Measurements from ENCODE around the gene NAT9. TPM values are rescaled to one million over a fixed set of nuclear protein-coding genes. Genes with fewer than 3 reads are reported as not detected.

The NAT9 gene
- total and polyA plus RNA-seq, 2 donors (not counting 1 experiment from before 2014, with no cell fraction given), result 66.6 to 73.6 TPM

DNA sequence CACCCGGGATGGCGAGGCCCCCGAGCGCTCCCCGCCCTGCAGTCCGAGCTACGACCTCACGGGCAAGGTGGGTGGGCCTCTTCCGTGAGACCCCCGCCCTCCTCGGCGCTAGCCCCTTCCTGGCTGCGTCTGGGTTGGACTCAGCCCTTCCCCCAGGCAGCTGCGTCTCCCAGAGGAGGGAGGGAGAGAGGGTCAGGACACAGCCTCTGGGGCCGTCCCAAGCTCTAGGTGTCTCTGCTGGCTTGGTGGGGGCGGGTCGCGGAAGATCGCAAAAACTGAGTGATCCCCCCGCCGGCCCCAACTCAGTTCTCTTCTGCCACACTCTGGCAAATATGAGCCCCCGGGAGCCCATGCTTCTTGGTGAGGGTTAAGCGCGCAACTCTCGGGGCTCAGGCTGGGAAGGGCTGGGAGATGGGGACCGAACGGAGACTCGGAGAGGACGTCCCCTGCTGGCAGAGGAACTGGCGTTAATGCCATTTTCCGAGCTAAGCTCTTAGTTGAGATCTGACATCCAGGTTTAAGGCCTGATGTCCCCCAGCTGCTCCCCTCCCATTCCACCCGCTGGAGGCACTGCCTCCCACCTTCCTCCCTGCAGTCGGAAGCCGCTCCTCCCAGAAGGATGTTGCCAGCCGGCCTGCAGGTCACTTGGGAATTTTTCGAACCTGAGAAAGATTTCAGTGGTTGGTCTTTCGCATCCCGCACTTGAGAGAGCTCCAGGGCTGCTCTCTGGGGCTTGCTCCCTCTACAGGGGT is 38.7 kb downstream of the NAT9 start:
- Mint-ChIP-seq H3K4me1 (peaks cover 49% of the 10 kb centered on the region), H3K4me3 (peak overlapping the region; percentile 87), H3K27ac (peak overlapping the region; percentile 94), H3K9me3 (ENCODE audit: insufficient read depth) (no peaks in the 10 kb centered on the region), H3K27me3 (no peaks in the 10 kb centered on the region)
- ChIA-PET POLR2A (interaction anchor here (0.9 to 3.9 kb wide), 8 partner anchors 9 to 80 kb away, joined by 3 to 55 read pairs (median 12); partner anchors contain the start of gene NAT9), CTCF (interaction anchor here (0.6 to 5.6 kb wide), 36 partner anchors 9 to 453 kb away, joined by 3 to 344 read pairs (median 6); partner anchors contain the start of genes CD300H and GRIN2C)
- Histone ChIP-seq H3K27me3 (replicated peaks in 1 of 4; ENCODE audit: control extremely low read depth in 1 of 4, control insufficient read depth in 3 of 4, insufficient read depth in 4 of 4, low read length in 3 of 4) (peaks cover 0 to under 1% (median 0%) of the 10 kb centered on the region in 4 experiments), H2AFZ (ENCODE audit: insufficient read depth, low read depth, low read length, poor library complexity, severe bottlenecking) (peak overlapping the region; percentile 92), H3K4me2 (replicated peaks; ENCODE audit: low read depth, low read length, poor library complexity, severe bottlenecking) (peak overlapping the region; percentile 98), H3K9ac (ENCODE audit: low read length) (peak overlapping the region; percentile 80), H3K4me3 (ENCODE audit: control extremely low read depth in 1 of 5, extremely low read depth in 1 of 5, insufficient read depth in 1 of 5, low read depth in 2 of 5, low read length in 4 of 5) (peak overlapping the region; percentile 38 to 91 (median 75)), H3K27ac (ENCODE audit: low read length in 2 of 2) (peak overlapping the region; percentile 52 to 74), H3K4me1 (ENCODE audit: control insufficient read depth in 2 of 2, insufficient read depth in 2 of 2, low read length in 2 of 2) (peaks cover 48 to 58% of the 10 kb centered on the region in 2 donors), H3K36me3 (replicated peaks in 1 of 2; ENCODE audit: control extremely low read depth in 1 of 2, control insufficient read depth in 1 of 2, extremely low read depth in 1 of 2, insufficient read depth in 2 of 2, low read length in 1 of 2) (no peaks in the 10 kb centered on the region), H4K20me1 (ENCODE audit: control insufficient read depth, insufficient read depth, low read length, poor library complexity, severe bottlenecking) (no peaks in the 10 kb centered on the region), H3K79me2 (ENCODE audit: control insufficient read depth, insufficient read depth, low read length) (peaks cover 35% of the 10 kb centered on the region), H3K9me3 (ENCODE audit: control extremely low read depth in 1 of 3, control insufficient read depth in 2 of 3, insufficient read depth in 1 of 3, low read length in 2 of 3) (no peaks in the 10 kb centered on the region)
- intact Hi-C loops (cut with micrococcal nuclease), result loop anchor here (1.0 to 5.0 kb wide), 4 partner anchors 11 to 171 kb away; partner anchors contain the start of genes NAT9 and NHERF1
- TF ChIP-seq EZH2 (IDR thresholded peaks at IDR 0.05; ENCODE audit: borderline replicate concordance, insufficient read depth, low read depth, low read length, poor library complexity, severe bottlenecking), result no peak
- TF ChIP-seq, protein P1, sequence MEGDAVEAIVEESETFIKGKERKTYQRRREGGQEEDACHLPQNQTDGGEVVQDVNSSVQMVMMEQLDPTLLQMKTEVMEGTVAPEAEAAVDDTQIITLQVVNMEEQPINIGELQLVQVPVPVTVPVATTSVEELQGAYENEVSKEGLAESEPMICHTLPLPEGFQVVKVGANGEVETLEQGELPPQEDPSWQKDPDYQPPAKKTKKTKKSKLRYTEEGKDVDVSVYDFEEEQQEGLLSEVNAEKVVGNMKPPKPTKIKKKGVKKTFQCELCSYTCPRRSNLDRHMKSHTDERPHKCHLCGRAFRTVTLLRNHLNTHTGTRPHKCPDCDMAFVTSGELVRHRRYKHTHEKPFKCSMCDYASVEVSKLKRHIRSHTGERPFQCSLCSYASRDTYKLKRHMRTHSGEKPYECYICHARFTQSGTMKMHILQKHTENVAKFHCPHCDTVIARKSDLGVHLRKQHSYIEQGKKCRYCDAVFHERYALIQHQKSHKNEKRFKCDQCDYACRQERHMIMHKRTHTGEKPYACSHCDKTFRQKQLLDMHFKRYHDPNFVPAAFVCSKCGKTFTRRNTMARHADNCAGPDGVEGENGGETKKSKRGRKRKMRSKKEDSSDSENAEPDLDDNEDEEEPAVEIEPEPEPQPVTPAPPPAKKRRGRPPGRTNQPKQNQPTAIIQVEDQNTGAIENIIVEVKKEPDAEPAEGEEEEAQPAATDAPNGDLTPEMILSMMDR (IDR thresholded peaks at IDR 0.05), result peak; percentile 58
- peak; percentile 76 for DNase-seq
- peak; percentile 2 for ATAC-seq (ENCODE audit: low read depth)
- WGBS (ENCODE audit: insufficient coverage), result under 1% methylated on average over 30 of the region's 38 CpGs

Measured in B cell (primary cell).